Urothelium cell line (cell line): ENCODE results near the gene CIPC.
A peak's percentile ranks its signal among the peaks of the same experiment; 100 is the strongest.

ENCODE experiments used
- DNase-seq: peaks from one replicate; pipeline ENCODE4 v3.0.0; 2011; ENCODE audit warnings: low spot score, mixed read lengths
- FAIRE-seq: peaks from 2 replicates; lab custom pipeline; 2011; peaks lifted over from hg19 to GRCh38; lab: Jason Lieb, UNC

CIPC gene

GRCh38 chr14:77069551-77069950 is 28.5 kb upstream of the CIPC start:
- FAIRE-seq = no peak
- no peak for DNase-seq

- FAIRE-seq (peak; percentile 95), DNase-seq (peak; percentile 81)
These were observed 26.1 kb upstream of the CIPC start for GRCh38 chr14:77071938-77072388.

GRCh38 chr14:77074969-77075368 is 23.1 kb upstream of the CIPC start:
- FAIRE-seq = no peak
- DNase-seq = no peak

- no peak for DNase-seq
These were observed 21.9 kb upstream of the CIPC start for GRCh38 chr14:77076113-77076631.

GRCh38 chr14:77077040-77077439 is 21.0 kb upstream of the CIPC start:
- DNase-seq = no peak
- FAIRE-seq = no peak

More at GRCh38 chr14:77076113-77076631, 21.9 kb upstream of the CIPC start:
- no peak for FAIRE-seq

GRCh38 chr14:77082356-77082755 is 15.7 kb upstream of the CIPC start:
- no peak for FAIRE-seq

GRCh38 chr14:77083082-77083481 is 15.0 kb upstream of the CIPC start:
- FAIRE-seq (no peak), DNase-seq (no peak)

More at GRCh38 chr14:77082356-77082755, 15.7 kb upstream of the CIPC start:
- no peak for DNase-seq

GRCh38 chr14:77084985-77085384 is 13.1 kb upstream of the CIPC start:
- DNase-seq (no peak), FAIRE-seq (no peak)

GRCh38 chr14:77085538-77085937 is 12.5 kb upstream of the CIPC start:
- FAIRE-seq = peak; percentile 23

GRCh38 chr14:77086017-77086727 is 11.9 kb upstream of the CIPC start:
- peak; percentile 62 for FAIRE-seq

More at GRCh38 chr14:77085538-77085937, 12.5 kb upstream of the CIPC start:
- DNase-seq = no peak

GRCh38 chr14:77086951-77087350 is 11.1 kb upstream of the CIPC start:
- FAIRE-seq = no peak

More at GRCh38 chr14:77086017-77086727, 11.9 kb upstream of the CIPC start:
- no peak for DNase-seq

GRCh38 chr14:77087631-77088030 is 10.4 kb upstream of the CIPC start:
- no peak for FAIRE-seq

More at GRCh38 chr14:77086951-77087350, 11.1 kb upstream of the CIPC start:
- DNase-seq = no peak

GRCh38 chr14:77088219-77088618 is 9.8 kb upstream of the CIPC start:
- DNase-seq (no peak), FAIRE-seq (no peak)

More at GRCh38 chr14:77087631-77088030, 10.4 kb upstream of the CIPC start:
- DNase-seq = no peak

- no peak for DNase-seq
- FAIRE-seq = no peak
These were observed 9.4 kb upstream of the CIPC start for GRCh38 chr14:77088645-77089044.

GRCh38 chr14:77091518-77091917 is 6.5 kb upstream of the CIPC start:
- no peak for FAIRE-seq
- DNase-seq = no peak

GRCh38 chr14:77092676-77093075 is 5.4 kb upstream of the CIPC start:
- FAIRE-seq (no peak), DNase-seq (no peak)

GRCh38 chr14:77094672-77095284 is 3.3 kb upstream of the CIPC start:
- FAIRE-seq (no peak), DNase-seq (peak; percentile 74)

GRCh38 chr14:77097006-77097699 is 905 bp upstream of the CIPC start:
- DNase-seq = no peak
- no peak for FAIRE-seq

GRCh38 chr14:77098529-77099353 is 683 bp downstream of the CIPC start:
- FAIRE-seq (no peak), DNase-seq (peak; percentile 41)

GRCh38 chr14:77099425-77100167 is 1.5 kb downstream of the CIPC start:
- FAIRE-seq (no peak), DNase-seq (peak; percentile 42)
